Naive thymus-derived CD4-positive, alpha-beta T cell (primary cell): ENCODE results near the gene MICAL2. TPM values are rescaled to one million over a fixed set of nuclear protein-coding genes. Genes with fewer than 3 reads are reported as not detected.
A peak's percentile ranks its signal among the peaks of the same experiment; 100 is the strongest.

Experiments
- ATAC-seq: fragments of 150-1000 bp; cut with Tn5 transposase; 2 replicates; pipeline ENCODE4 v1.10.0; 2021; ENCODE audit warnings: mild to moderate bottlenecking, moderate library complexity
- CTCF ChIA-PET: fragments of 350-600 bp; sonication (Branson Sonifier 250); formaldehyde crosslinking; loops from one replicate; lab custom pipeline; 2021; ENCODE audit warnings: antibody characterized with exemption; lab: Charles Lee
- POLR2A ChIA-PET: fragments of 350-600 bp; sonication (Branson Sonifier 250); formaldehyde crosslinking; loops from one replicate; lab custom pipeline; 2021; ENCODE audit warnings: antibody characterized with exemption, inconsistent platforms; lab: Charles Lee
- DNase-seq, 9 donors: peaks; one replicate each; pipeline versions ENCODE4 v3.0.0 to v3.0.0-alpha.2; 2020 to 2022; ENCODE audit warnings: mixed read lengths in 1 of 9
- H3K27ac ChIP-seq: one replicate; pipeline ENCODE4 v1.7.0; 2013; ENCODE audit warnings: mild to moderate bottlenecking, low read depth, low read length, moderate library complexity
- H3K27me3 ChIP-seq, 2 donors: one replicate each; pipeline ENCODE4 v1.7.0; 2013; ENCODE audit warnings: low read length in 2 of 2, mild to moderate bottlenecking in 2 of 2, moderate library complexity in 2 of 2; ENCODE audit not compliant: control insufficient read depth in 2 of 2, insufficient read depth in 2 of 2
- H3K36me3 ChIP-seq, 3 experiments: 1 replicate in 2 of 3; 2 replicates in 1 of 3; pipeline ENCODE4 v1.7.0; 2013; ENCODE audit warnings: low read length in 3 of 3, mild to moderate bottlenecking in 3 of 3, moderate library complexity in 1 of 3; ENCODE audit not compliant: insufficient read depth in 3 of 3, control insufficient read depth in 2 of 3
- H3K4me1 ChIP-seq, 2 donors: one replicate each; pipeline ENCODE4 v1.7.0; 2013; ENCODE audit warnings: low read length in 2 of 2, mild to moderate bottlenecking in 2 of 2, moderate library complexity in 1 of 2; ENCODE audit not compliant: control insufficient read depth in 2 of 2, insufficient read depth in 2 of 2
- H3K4me3 ChIP-seq: 2 replicates; pipeline ENCODE4 v1.7.0; 2013; ENCODE audit warnings: mild to moderate bottlenecking, low read length
- H3K9me3 ChIP-seq, 3 experiments: 1 replicate in 2 of 3; 2 replicates in 1 of 3; pipeline ENCODE4 v1.7.0; 2013; ENCODE audit warnings: low read length in 3 of 3; ENCODE audit not compliant: control insufficient read depth in 2 of 3
- H3K27ac Mint-ChIP-seq, 9 donors: one replicate each; pipeline ENCODE4 v1.8.0; 2020 to 2022; ENCODE audit warnings: mixed read lengths in 9 of 9, mild to moderate bottlenecking in 8 of 9, moderate library complexity in 5 of 9, inconsistent platforms in 2 of 9
- H3K27me3 Mint-ChIP-seq, 5 donors: one replicate each; pipeline ENCODE4 v1.8.0; 2021 to 2022; ENCODE audit warnings: mixed read lengths in 5 of 5, mild to moderate bottlenecking in 1 of 5
- H3K36me3 Mint-ChIP-seq, 5 donors: one replicate each; pipeline ENCODE4 v1.8.0; 2020 to 2022; ENCODE audit warnings: mixed read lengths in 5 of 5, mild to moderate bottlenecking in 3 of 5, inconsistent platforms in 1 of 5
- H3K4me1 Mint-ChIP-seq, 7 donors: one replicate each; pipeline ENCODE4 v1.8.0; 2020 to 2022; ENCODE audit warnings: mixed read lengths in 7 of 7, mild to moderate bottlenecking in 3 of 7, inconsistent platforms in 1 of 7
- H3K4me3 Mint-ChIP-seq, 10 donors: one replicate each; pipeline ENCODE4 v1.8.0; 2020 to 2022; ENCODE audit warnings: mild to moderate bottlenecking in 10 of 10, mixed read lengths in 10 of 10, moderate library complexity in 6 of 10, inconsistent platforms in 2 of 10
- H3K9me3 Mint-ChIP-seq, 11 donors: one replicate each; pipeline ENCODE4 v1.8.0; 2020 to 2022; ENCODE audit warnings: mixed read lengths in 11 of 11, mild to moderate bottlenecking in 4 of 11, inconsistent platforms in 1 of 11, moderate library complexity in 1 of 11
- intact Hi-C, 2 donors: fragments of 100-400 bp; cut with micrococcal nuclease; formaldehyde crosslinking; loops; one replicate each; pipeline ENCODE4 v1.15.1; 2023
- polyA plus RNA-seq, 2 donors: library from polyadenylated mRNA; unstranded; fragments of 300-500 nt; fragmentation: Illumina TruSeq; gene quantifications; one replicate each; pipeline ENCODE4 v1.2.3, GENCODE V29; 2021
- total RNA-seq, 6 experiments: library from RNA in 5 of 6; stranded (reverse) in 5 of 6; gene quantifications; 1 replicate in 5 of 6; 2 replicates in 1 of 6; pipeline ENCODE4 v1.2.3 and lab custom pipeline; 2021 to 2026

Gene MICAL2
- total and polyA plus RNA-seq, 7 experiments from 2014 or later = 1.1 to 112 (median 7.6) TPM

GRCh38 chr11:12166299-12167060 lies 56.1 kb downstream of the MICAL2 start:
- H3K27ac ChIP-seq = no peak overlapping the region
- Mint-ChIP-seq H3K4me1 (peaks cover 0 to 51% (median 0%) of the 10 kb centered on the region in 7 donors), H3K27ac (peak overlapping the region in 2 of 9 donors; percentile 19 to 89), H3K4me3 (peak overlapping the region in 1 of 10 donors; percentile 2), H3K9me3 (peaks cover 0 to under 1% (median 0%) of the 10 kb centered on the region in 11 donors), H3K27me3 (no peaks in the 10 kb centered on the region), H3K36me3 (peaks cover 0 to 26% (median 0%) of the 10 kb centered on the region in 5 donors)
- no peak for DNase-seq
- H3K4me3 ChIP-seq = no peak overlapping the region
- no peak for ATAC-seq
- intact Hi-C loops = loop anchor here in 1 of 2 donors (5.0 kb wide), 1 partner anchor 54 kb away; the partner anchor contains the start of gene MICAL2
- H3K9me3 ChIP-seq = no peaks in the 10 kb centered on the region
- ChIA-PET POLR2A (no interaction called here), CTCF (interaction anchor here (0.6 kb wide), 1 partner anchor 46 kb away, joined by 3 read pairs; no protein-coding TSS in a partner anchor)
- no peaks in the 10 kb centered on the region for H3K4me1 ChIP-seq
- H3K27me3 ChIP-seq = no peaks in the 10 kb centered on the region
- no peaks in the 10 kb centered on the region for H3K36me3 ChIP-seq

DNA sequence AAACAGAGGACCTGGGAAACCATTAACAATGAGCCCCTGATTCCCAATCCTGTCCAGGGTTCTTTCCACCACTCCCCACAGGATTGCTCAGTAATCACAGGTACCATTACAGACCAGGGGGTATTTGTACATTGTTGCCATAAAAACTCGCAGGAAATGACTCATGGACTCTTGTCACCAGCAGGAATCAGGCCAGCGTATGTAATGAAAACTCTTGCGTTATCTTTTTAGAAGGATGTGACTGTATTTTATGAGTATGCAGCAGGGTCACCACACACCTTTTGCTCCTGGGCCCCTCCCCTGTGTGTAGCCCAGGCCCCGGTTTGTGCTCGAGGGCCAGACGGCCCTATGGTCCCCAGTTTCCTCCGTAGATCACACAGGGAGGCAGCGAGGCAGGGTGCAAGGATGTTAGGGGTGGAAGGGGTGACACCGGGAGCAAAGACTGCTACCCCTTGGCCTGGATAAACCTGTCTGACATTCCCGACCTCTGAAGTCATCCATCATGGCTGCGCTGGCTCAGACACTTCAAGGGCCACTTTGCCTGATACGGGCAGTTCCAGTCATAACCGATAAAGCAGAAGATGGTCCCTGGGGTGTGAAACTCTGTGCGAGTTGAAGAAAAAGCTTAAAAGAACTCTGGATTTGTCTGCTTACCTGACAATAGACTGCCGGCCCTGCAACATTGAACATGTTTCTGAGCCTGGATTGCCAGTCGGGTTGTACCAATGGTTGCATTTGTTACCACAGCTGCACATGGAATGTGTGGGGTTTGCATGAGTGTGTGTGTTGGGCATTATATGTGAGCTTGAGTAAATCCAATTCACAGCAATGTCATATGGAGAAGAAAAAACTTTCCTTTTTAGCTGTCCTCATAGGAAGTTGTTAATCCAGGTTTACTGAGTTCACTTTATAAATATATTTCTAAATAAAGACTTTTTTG lies 56.9 kb downstream of the MICAL2 start:
- H3K27ac Mint-ChIP-seq = peak overlapping the region in 2 of 9 donors; percentile 19 to 89
- H3K9me3 Mint-ChIP-seq = peaks cover 0 to 1% (median 0%) of the 10 kb centered on the region in 11 donors
- no peaks in the 10 kb centered on the region for H3K36me3 ChIP-seq
- H3K27me3 Mint-ChIP-seq = no peaks in the 10 kb centered on the region
- no peak overlapping the region for H3K27ac ChIP-seq
- H3K9me3 ChIP-seq = no peaks in the 10 kb centered on the region
- DNase-seq (no peak), ATAC-seq (peak; percentile 52)
- peaks cover 0 to 51% (median 0%) of the 10 kb centered on the region in 7 donors for H3K4me1 Mint-ChIP-seq
- no peaks in the 10 kb centered on the region for H3K27me3 ChIP-seq
- H3K4me3 Mint-ChIP-seq = peak overlapping the region in 1 of 10 donors; percentile 26
- CTCF ChIA-PET = no interaction called here
- intact Hi-C loops = loop anchor here in 1 of 2 donors (5.0 kb wide), 1 partner anchor 55 kb away; the partner anchor contains the start of gene MICAL2
- POLR2A ChIA-PET = no interaction called here
- H3K4me1 ChIP-seq = no peaks in the 10 kb centered on the region
- H3K4me3 ChIP-seq = no peak overlapping the region
- H3K36me3 Mint-ChIP-seq = peaks cover 0 to 27% (median 0%) of the 10 kb centered on the region in 5 donors

DNA sequence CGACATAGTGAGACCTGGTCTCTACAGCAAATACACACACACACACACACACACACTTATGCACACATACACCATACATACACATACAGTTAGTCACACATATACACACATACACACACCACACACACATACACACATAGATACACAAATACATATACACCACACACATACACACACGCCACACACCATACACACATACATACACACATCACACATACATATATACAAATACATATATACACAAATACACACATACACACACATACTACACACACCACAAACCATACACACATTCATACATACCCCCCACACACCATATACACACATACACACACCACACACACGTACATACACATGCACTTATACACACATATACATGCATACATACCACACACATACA lies 57.7 kb downstream of the MICAL2 start:
- no peak overlapping the region for H3K27ac ChIP-seq
- Mint-ChIP-seq H3K27me3 (no peaks in the 10 kb centered on the region), H3K4me1 (peaks cover 0 to 49% (median 0%) of the 10 kb centered on the region in 7 donors), H3K36me3 (peaks cover 0 to 28% (median 0%) of the 10 kb centered on the region in 5 donors), H3K9me3 (peaks cover 0 to 2% (median 0%) of the 10 kb centered on the region in 11 donors), H3K4me3 (no peak overlapping the region), H3K27ac (peak overlapping the region in 1 of 9 donors; percentile 12)
- H3K4me3 ChIP-seq = no peak overlapping the region
- intact Hi-C loops = loop anchor here in 1 of 2 donors (5.0 kb wide), 1 partner anchor 56 kb away; the partner anchor contains the start of gene MICAL2
- no peaks in the 10 kb centered on the region for H3K36me3 ChIP-seq
- H3K27me3 ChIP-seq = no peaks in the 10 kb centered on the region
- H3K4me1 ChIP-seq = no peaks in the 10 kb centered on the region
- ATAC-seq (no peak), DNase-seq (no peak)
- H3K9me3 ChIP-seq = no peaks in the 10 kb centered on the region
- ChIA-PET POLR2A (no interaction called here), CTCF (no interaction called here)

DNA sequence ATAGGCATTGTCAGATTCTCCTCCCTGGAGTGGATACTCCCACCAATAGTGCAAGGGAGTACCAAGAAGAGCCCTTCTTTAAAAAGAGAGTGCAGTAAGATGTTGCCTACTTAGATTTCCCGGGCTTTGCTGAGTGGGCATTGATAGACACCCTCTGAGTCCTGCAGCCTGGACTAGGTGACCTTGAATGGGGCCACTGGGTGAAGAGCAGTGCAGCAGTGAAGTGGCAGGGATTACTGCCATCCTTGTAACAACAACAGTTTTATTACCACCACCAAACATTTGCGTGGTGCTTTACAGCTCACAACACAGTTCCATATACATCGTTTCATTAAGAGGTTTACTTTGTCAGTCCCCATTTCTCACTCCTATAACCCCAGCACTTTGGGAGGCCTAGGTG lies 59.4 kb downstream of the MICAL2 start:
- H3K4me3 Mint-ChIP-seq = no peak overlapping the region
- no peak for ATAC-seq

GRCh38 chr11:12170501-12170900 lies 60.1 kb downstream of the MICAL2 start:
- DNase-seq (no peak), ATAC-seq (no peak)
- POLR2A ChIA-PET = no interaction called here
- Histone ChIP-seq H3K4me1 (peaks cover 0 to 2% of the 10 kb centered on the region in 2 donors), H3K27me3 (no peaks in the 10 kb centered on the region), H3K9me3 (no peaks in the 10 kb centered on the region), H3K36me3 (no peaks in the 10 kb centered on the region), H3K27ac (no peak overlapping the region), H3K4me3 (no peak overlapping the region)
- peaks cover 0 to 2% (median 0%) of the 10 kb centered on the region in 11 donors for H3K9me3 Mint-ChIP-seq
- CTCF ChIA-PET = no interaction called here
- no peaks in the 10 kb centered on the region for H3K27me3 Mint-ChIP-seq
- H3K27ac Mint-ChIP-seq = no peak overlapping the region
- peaks cover 0 to 21% (median 0%) of the 10 kb centered on the region in 5 donors for H3K36me3 Mint-ChIP-seq
- no peak overlapping the region for H3K4me3 Mint-ChIP-seq
- intact Hi-C loops = no loop called here
- peaks cover 0 to 53% (median 3%) of the 10 kb centered on the region in 7 donors for H3K4me1 Mint-ChIP-seq

More for the DNA sequence above, 59.4 kb downstream of the MICAL2 start:
- intact Hi-C loops = loop anchor here in 1 of 2 donors (5.0 kb wide), 1 partner anchor 58 kb away; the partner anchor contains the start of gene MICAL2
- Mint-ChIP-seq H3K27ac (peak overlapping the region in 1 of 9 donors; percentile 39), H3K36me3 (peaks cover 0 to 22% (median 0%) of the 10 kb centered on the region in 5 donors), H3K27me3 (no peaks in the 10 kb centered on the region), H3K9me3 (peaks cover 0 to 2% (median 0%) of the 10 kb centered on the region in 11 donors), H3K4me1 (peaks cover 0 to 49% (median 0%) of the 10 kb centered on the region in 7 donors)
- no peak for DNase-seq
- Histone ChIP-seq H3K4me1 (no peaks in the 10 kb centered on the region), H3K36me3 (no peaks in the 10 kb centered on the region), H3K9me3 (no peaks in the 10 kb centered on the region), H3K27ac (no peak overlapping the region), H3K4me3 (no peak overlapping the region), H3K27me3 (no peaks in the 10 kb centered on the region)
- ChIA-PET POLR2A (interaction anchor here (0.6 kb wide), 1 partner anchor 16 kb away, joined by 4 read pairs; no protein-coding TSS in a partner anchor), CTCF (no interaction called here)

GRCh38 chr11:12170984-12171383 lies 60.6 kb downstream of the MICAL2 start:
- POLR2A ChIA-PET = no interaction called here
- H3K27me3 Mint-ChIP-seq = no peaks in the 10 kb centered on the region
- peaks cover 0 to 58% (median 7%) of the 10 kb centered on the region in 7 donors for H3K4me1 Mint-ChIP-seq
- no peak for DNase-seq
- no peaks in the 10 kb centered on the region for H3K36me3 ChIP-seq
- H3K9me3 ChIP-seq = no peaks in the 10 kb centered on the region
- no peak overlapping the region for H3K4me3 Mint-ChIP-seq
- H3K9me3 Mint-ChIP-seq = peaks cover 0 to 2% (median 0%) of the 10 kb centered on the region in 11 donors
- no peak overlapping the region for H3K27ac ChIP-seq
- intact Hi-C loops = no loop called here
- no peaks in the 10 kb centered on the region for H3K27me3 ChIP-seq
- peaks cover 0 to 5% of the 10 kb centered on the region in 2 donors for H3K4me1 ChIP-seq
- H3K4me3 ChIP-seq = no peak overlapping the region
- CTCF ChIA-PET = no interaction called here
- no peak for ATAC-seq
- H3K27ac Mint-ChIP-seq = no peak overlapping the region
- peaks cover 0 to 20% (median 0%) of the 10 kb centered on the region in 5 donors for H3K36me3 Mint-ChIP-seq
